ENCODE data around the gene TCIRG1.

- TF ChIP-seq, protein P1, sequence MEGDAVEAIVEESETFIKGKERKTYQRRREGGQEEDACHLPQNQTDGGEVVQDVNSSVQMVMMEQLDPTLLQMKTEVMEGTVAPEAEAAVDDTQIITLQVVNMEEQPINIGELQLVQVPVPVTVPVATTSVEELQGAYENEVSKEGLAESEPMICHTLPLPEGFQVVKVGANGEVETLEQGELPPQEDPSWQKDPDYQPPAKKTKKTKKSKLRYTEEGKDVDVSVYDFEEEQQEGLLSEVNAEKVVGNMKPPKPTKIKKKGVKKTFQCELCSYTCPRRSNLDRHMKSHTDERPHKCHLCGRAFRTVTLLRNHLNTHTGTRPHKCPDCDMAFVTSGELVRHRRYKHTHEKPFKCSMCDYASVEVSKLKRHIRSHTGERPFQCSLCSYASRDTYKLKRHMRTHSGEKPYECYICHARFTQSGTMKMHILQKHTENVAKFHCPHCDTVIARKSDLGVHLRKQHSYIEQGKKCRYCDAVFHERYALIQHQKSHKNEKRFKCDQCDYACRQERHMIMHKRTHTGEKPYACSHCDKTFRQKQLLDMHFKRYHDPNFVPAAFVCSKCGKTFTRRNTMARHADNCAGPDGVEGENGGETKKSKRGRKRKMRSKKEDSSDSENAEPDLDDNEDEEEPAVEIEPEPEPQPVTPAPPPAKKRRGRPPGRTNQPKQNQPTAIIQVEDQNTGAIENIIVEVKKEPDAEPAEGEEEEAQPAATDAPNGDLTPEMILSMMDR (IDR thresholded peaks at IDR 0.05): no peak
- no peak for TF ChIP-seq EZH2 (IDR thresholded peaks at IDR 0.05)
- TF ChIP-seq EZH2phosphoT487 (IDR thresholded peaks at IDR 0.05): no peak
Measured at GRCh38 chr11:68039526-68040086, 781 bp downstream of the TCIRG1 start.

All from neural progenitor cell (in vitro differentiated cells).